NCI-H1105 treated with DMSO at 0.1 percent for 48 hours (cell line): ENCODE measurements around the gene TMPRSS9.
"Not testable (repeated sequence)": the region's sequence is repeated elsewhere in the genome, so short reads cannot be mapped to it uniquely, and the experiment has no call there.

Source experiments
- DNase-seq: peaks from one replicate; lab custom pipeline; 2025; lab: John Stamatoyannopoulos, UW

The TMPRSS9 gene

DNA sequence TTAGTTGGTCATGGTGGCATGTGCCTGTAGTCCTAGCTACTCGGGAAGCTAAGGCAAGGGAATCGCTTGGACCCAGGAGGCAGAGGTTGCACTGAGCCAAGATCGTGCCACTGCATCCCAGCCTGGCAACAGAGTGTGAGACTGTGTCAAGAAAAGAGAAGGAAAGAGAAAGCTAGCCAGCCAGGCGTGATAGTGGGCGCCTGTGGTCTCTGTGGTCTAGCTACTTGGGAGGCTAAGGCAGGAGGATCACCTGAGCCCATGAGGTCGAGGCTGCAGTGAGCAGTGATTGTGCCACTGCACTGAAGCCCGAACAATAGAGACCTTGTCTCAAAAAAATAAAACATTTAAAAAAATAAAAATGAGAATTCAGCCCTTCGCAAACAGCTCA lies 34.0 kb downstream of the TMPRSS9 start:
- DNase-seq = no peak

DNA sequence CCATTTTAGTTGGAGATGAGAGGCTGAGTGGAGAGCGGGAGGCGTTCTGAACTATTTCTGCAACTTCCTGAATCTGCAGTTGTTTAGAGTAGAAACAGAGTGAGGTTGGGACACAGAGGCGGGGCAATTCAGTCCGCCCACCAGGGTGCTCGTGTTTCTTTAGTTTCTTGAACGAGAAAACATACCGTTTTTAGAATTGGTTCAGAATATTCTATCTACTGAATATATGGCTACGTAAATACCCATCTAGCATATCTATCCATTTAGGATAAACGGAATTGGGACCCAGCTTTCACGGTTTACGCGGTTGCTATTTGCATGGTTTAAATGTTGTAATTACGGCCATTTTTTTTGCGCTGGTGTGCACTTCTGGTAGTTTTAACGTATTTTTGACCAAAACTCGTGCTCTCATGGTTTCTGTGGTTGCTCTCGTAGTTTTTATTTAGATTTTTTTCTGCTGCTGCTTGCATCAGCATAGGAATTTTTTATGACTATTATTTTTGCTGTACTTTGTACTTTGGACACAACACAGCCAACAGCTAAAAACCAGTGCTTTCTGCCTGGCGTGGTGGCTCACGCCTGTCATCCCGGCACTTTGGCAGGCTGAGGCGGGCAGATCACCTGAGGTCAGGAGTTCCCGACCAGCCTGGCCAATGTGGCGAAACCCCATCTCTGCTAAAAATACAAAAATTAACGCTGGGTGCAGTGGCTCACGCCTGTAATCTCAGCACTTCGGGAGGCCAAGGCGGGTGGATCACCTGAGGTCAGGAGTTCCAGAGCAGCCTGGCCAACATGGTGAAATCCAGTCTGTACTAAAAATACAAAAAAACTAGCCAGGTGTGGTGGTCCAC lies 34.6 kb downstream of the TMPRSS9 start:
- DNase-seq = no peak

- DNase-seq = not testable (repeated sequence)
Observed at GRCh38 chr19:2395293-2395829, 35.3 kb downstream of the TMPRSS9 start.

- not testable (repeated sequence) for DNase-seq
Observed at GRCh38 chr19:2397173-2397572, 37.1 kb downstream of the TMPRSS9 start.

DNA sequence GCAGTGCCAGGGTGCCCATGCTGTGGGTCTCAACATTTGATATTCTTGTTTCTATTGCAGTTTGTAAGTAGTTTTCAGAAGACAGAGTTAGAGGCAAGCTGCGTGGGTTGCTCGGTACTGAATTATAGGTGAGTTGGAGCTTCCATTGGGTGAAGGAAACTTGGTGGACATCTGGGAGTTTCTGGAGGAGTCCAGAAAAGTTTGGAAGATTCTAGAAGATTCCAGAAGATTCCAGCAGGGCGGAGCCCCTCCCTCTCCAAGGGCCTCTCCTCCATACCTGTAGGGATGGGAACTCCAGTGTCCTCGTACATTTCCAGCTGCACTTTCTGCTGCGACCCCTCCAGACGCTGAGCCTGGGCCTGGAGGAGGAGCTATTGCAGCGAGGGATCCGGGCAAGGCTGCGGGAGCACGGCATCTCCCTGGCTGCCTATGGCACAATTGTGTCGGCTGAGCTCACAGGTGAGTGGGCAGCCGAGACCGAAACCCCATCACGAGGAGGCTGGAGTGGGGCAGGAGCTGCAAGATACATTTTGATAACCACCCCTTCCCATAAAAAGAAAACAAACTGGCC lies 38.8 kb downstream of the TMPRSS9 start:
- DNase-seq = no peak

GRCh38 chr19:2399582-2399981 lies 39.5 kb downstream of the TMPRSS9 start:
- no peak for DNase-seq

DNA sequence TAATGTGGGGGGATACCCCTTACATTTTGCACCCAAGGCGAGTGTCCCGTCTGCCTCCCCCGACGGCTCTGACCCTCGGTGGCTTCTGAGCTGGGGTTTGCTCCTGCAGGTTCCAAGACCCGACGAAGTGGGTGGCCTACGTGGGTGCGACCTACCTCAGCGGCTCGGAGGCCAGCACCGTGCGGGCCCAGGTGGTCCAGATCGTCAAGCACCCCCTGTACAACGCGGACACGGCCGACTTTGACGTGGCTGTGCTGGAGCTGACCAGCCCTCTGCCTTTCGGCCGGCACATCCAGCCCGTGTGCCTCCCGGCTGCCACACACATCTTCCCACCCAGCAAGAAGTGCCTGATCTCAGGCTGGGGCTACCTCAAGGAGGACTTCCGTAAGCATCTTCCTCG lies 48.2 kb downstream of the TMPRSS9 start:
- no peak for DNase-seq

GRCh38 chr19:2409352-2409912 lies 49.4 kb downstream of the TMPRSS9 start:
- DNase-seq = no peak

- DNase-seq = no peak
Observed at GRCh38 chr19:2410023-2410422, 50.0 kb downstream of the TMPRSS9 start.

- DNase-seq = no peak
Observed at GRCh38 chr19:2411709-2412108, 51.6 kb downstream of the TMPRSS9 start.

GRCh38 chr19:2412449-2412848 lies 52.4 kb downstream of the TMPRSS9 start:
- DNase-seq = no peak

DNA sequence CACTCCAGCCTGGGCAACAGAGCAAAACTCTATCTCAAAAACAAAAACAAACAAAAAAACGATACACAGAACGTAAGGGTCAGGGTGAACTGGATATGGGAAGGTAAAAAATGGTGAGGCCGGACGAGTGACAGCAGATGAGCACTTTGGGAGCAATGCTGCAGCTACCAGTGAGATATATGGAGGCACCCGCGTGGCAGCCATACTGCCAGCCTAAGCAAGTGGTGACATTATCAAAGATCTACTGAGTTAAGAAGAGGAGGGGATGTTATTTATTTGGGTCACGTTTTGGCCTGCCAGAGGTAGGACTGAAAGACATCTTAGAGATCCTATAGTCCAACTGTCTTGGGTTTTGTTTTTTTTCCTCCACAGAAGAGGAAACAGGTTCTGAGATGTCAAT lies 53.1 kb downstream of the TMPRSS9 start:
- DNase-seq = no peak

DNA sequence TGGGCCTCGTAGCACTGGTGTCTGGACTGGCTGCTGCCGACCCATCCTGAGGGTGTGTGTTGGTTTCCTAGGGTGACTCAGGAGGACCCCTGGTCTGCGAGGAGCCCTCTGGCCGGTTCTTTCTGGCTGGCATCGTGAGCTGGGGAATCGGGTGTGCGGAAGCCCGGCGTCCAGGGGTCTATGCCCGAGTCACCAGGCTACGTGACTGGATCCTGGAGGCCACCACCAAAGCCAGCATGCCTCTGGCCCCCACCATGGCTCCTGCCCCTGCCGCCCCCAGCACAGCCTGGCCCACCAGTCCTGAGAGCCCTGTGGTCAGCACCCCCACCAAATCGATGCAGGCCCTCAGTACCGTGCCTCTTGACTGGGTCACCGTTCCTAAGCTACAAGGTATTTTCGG lies 53.6 kb downstream of the TMPRSS9 start:
- no peak for DNase-seq

DNA sequence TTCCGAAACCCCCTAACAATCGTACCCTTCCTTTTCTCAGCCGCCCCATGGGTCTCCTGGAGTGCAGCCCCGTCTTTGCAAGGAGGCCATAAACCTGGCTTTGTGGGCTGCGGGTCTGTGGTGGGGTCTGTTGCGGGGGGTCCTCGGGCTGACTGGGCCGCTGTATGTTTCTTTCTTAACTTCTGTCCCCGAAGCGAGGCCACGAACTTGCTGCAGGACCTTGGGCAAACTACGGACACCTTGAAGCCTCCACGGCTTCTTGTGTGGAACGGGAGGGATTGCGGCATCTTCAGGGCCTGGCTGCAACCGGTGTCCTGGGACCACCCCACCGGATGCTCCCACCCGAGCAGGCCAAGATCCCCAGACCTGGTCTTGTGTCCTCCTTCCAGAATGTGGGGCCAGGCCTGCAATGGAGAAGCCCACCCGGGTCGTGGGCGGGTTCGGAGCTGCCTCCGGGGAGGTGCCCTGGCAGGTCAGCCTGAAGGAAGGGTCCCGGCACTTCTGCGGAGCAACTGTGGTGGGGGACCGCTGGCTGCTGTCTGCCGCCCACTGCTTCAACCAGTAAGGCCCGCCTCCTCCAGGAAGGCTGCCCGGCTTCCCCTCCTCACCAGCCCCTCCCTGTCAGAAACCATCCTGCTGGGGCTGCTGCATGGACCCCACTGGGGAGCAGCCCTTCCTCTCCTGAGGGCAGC lies 55.4 kb downstream of the TMPRSS9 start:
- DNase-seq = no peak

GRCh38 chr19:2415973-2416319 lies 55.9 kb downstream of the TMPRSS9 start:
- DNase-seq = no peak

- DNase-seq = no peak
Observed at GRCh38 chr19:2416321-2417097, 56.4 kb downstream of the TMPRSS9 start.

DNA sequence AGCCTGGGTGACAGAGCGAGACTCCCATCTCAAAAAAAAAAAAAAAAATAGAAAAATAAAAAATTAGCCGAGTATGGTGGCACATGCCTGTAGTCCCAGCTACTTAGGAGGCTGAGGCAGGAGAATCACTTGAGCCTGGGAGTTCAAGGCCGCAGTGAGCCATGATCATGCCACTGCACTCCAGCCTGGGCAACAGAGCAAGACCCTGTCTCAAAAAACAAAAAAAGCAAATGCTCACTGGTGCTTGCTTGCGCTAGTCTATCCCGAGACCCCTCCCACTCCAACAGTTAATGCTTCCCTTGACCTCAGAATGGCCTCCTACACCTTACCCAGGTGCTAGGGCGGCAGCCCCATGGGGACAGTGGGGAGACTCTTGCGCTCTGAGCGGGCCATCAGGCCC lies 57.4 kb downstream of the TMPRSS9 start:
- not testable (repeated sequence) for DNase-seq

- DNase-seq = no peak
Observed at GRCh38 chr19:2417881-2418406, 57.9 kb downstream of the TMPRSS9 start.

GRCh38 chr19:2419754-2420153 lies 59.7 kb downstream of the TMPRSS9 start:
- DNase-seq = no peak

- no peak for DNase-seq
Observed at GRCh38 chr19:2420490-2420889, 60.4 kb downstream of the TMPRSS9 start.

GRCh38 chr19:2421581-2422306 lies 61.7 kb downstream of the TMPRSS9 start:
- DNase-seq = no peak
